ENCODE data around the gene SCAPER.

The SCAPER gene

GRCh38 chr15:76467136-76467535 is 438.0 kb downstream of the SCAPER start:
- TF ChIP-seq ZNF670 (tag by site-specific recombination; IDR thresholded peaks at IDR 0.05; ENCODE audit: low read depth) (no peak), REPIN1 (tag by site-specific recombination; IDR thresholded peaks at IDR 0.05; ENCODE audit: low read depth) (no peak), ZBTB48 (tag by site-specific recombination; IDR thresholded peaks at IDR 0.05) (no peak), ZNF548 (tag by site-specific recombination; IDR thresholded peaks at IDR 0.05) (no peak), ZNF112 (tag by site-specific recombination; IDR thresholded peaks at IDR 0.05) (no peak), YY2 (tag by site-specific recombination; IDR thresholded peaks at IDR 0.05) (no peak), ZNF830 (tag by site-specific recombination; IDR thresholded peaks at IDR 0.05; ENCODE audit: low read depth) (no peak)
- TF ChIP-seq, protein P1, sequence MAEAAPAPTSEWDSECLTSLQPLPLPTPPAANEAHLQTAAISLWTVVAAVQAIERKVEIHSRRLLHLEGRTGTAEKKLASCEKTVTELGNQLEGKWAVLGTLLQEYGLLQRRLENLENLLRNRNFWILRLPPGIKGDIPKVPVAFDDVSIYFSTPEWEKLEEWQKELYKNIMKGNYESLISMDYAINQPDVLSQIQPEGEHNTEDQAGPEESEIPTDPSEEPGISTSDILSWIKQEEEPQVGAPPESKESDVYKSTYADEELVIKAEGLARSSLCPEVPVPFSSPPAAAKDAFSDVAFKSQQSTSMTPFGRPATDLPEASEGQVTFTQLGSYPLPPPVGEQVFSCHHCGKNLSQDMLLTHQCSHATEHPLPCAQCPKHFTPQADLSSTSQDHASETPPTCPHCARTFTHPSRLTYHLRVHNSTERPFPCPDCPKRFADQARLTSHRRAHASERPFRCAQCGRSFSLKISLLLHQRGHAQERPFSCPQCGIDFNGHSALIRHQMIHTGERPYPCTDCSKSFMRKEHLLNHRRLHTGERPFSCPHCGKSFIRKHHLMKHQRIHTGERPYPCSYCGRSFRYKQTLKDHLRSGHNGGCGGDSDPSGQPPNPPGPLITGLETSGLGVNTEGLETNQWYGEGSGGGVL (tag by site-specific recombination; IDR thresholded peaks at IDR 0.05): no peak
- Histone ChIP-seq H3K27ac (ENCODE audit: extremely low read depth, low read depth, low read length) (no peak overlapping the region), H3K9me3 (ENCODE audit: control insufficient read depth, insufficient read depth, low read depth, low read length) (no peaks in the 10 kb centered on the region; the same call in 1 of the 2 replicates), H3K4me1 (ENCODE audit: control insufficient read depth, insufficient read depth, low read length) (no peaks in the 10 kb centered on the region), H3K36me3 (ENCODE audit: control insufficient read depth in 2 of 2, insufficient read depth in 1 of 2, low read length in 2 of 2) (no peaks in the 10 kb centered on the region; a peak in 1 of 3 replicates), H3K4me3 (ENCODE audit: low read depth, low read length) (no peak overlapping the region)
- ChIA-PET POLR2A (no interaction called here), CTCF (no interaction called here)

DNA sequence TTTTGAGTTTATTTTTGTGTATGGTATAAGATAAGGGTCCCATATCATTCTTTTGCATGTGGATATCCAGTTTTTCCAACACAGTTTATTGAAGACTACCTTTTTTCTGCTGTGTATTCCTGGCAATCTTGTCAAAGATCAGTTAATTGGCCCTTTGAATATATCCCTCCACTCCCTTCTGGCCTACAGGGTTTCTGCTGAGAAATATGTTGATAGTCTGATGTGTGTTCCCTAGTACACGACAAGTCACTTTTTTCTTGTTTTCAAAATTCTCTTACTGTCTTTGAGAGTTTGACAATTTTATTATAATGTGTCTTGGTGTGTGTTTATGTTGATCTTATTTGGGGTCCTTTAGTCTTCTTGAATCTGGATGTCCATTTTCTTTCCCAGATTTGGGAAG is 439.4 kb downstream of the SCAPER start:
- H3K4me1 ChIP-seq (ENCODE audit: control insufficient read depth, insufficient read depth, low read length): no peaks in the 10 kb centered on the region
- TF ChIP-seq TRIM28 (IDR thresholded peaks at IDR 0.05; ENCODE audit: borderline replicate concordance, low read length) (peak; percentile 54; the same call in 1 of the 2 replicates), ZNF514 (tag by site-specific recombination; IDR thresholded peaks at IDR 0.05) (no peak), ZNF791 (tag by site-specific recombination; IDR thresholded peaks at IDR 0.05) (peak; percentile 99), SETDB1 (IDR thresholded peaks at IDR 0.05; ENCODE audit: insufficient read length, low read length) (peak; percentile 64)
- H3K9me3 ChIP-seq (ENCODE audit: control insufficient read depth, insufficient read depth, low read depth, low read length): no peaks in the 10 kb centered on the region; the same call in 1 of the 2 replicates
- no peaks in the 10 kb centered on the region; a peak in 1 of 3 replicates for H3K36me3 ChIP-seq (ENCODE audit: control insufficient read depth in 2 of 2, insufficient read depth in 1 of 2, low read length in 2 of 2)
- no peak overlapping the region for H3K4me3 ChIP-seq (ENCODE audit: low read depth, low read length)
- H3K27ac ChIP-seq (ENCODE audit: extremely low read depth, low read depth, low read length): no peak overlapping the region
- CTCF ChIA-PET: no interaction called here
- POLR2A ChIA-PET: no interaction called here

DNA sequence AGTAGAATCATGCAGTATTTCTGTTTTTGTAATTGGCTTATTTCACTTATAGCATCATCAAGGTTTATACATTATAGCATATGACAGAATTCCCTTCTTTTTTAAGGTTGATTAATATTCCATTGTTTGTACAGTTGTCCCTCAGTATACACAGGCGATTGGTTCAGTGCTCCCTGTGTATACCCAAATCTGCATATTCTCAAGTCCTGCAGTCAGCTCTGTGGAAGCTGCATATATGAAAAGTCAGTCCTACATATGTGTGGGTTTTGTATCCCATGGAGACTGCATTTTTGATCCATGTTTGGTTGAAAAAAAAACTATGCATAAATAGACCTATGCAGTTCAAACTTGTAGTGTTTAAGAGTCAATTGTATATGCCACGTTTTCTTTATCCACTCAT is 440.9 kb downstream of the SCAPER start:
- H3K4me1 ChIP-seq (ENCODE audit: control insufficient read depth, insufficient read depth, low read length): no peaks in the 10 kb centered on the region
- H3K27ac ChIP-seq (ENCODE audit: extremely low read depth, low read depth, low read length): no peak overlapping the region
- POLR2A ChIA-PET: no interaction called here
- H3K36me3 ChIP-seq (ENCODE audit: control insufficient read depth in 2 of 2, insufficient read depth in 1 of 2, low read length in 2 of 2): no peaks in the 10 kb centered on the region; a peak in 1 of 3 replicates
- no peaks in the 10 kb centered on the region; the same call in 1 of the 2 replicates for H3K9me3 ChIP-seq (ENCODE audit: control insufficient read depth, insufficient read depth, low read depth, low read length)
- H3K4me3 ChIP-seq (ENCODE audit: low read depth, low read length): no peak overlapping the region
- CTCF ChIA-PET: interaction anchor here (0.6 kb wide), 2 partner anchors 202 to 395 kb away, joined by 3 read pairs; no protein-coding TSS in a partner anchor
- TF ChIP-seq ZFP3 (tag by site-specific recombination; IDR thresholded peaks at IDR 0.05; ENCODE audit: low read depth): no peak
- TF ChIP-seq ZNF24 (tag by site-specific recombination; IDR thresholded peaks at IDR 0.05): no peak
- no peak for TF ChIP-seq ZNF555 (tag by site-specific recombination; conservative IDR thresholded peaks at IDR 0.05)
- TF ChIP-seq ZEB2 (tag by site-specific recombination; IDR thresholded peaks at IDR 0.05): no peak
- no peak for TF ChIP-seq ZNF549 (tag by site-specific recombination; IDR thresholded peaks at IDR 0.05)
- no peak for TF ChIP-seq ZFHX2 (tag by site-specific recombination; conservative IDR thresholded peaks at IDR 0.05)
- no peak for TF ChIP-seq ZBTB8A (tag by site-specific recombination; IDR thresholded peaks at IDR 0.05)
- TF ChIP-seq ZNF518A (tag by site-specific recombination; conservative IDR thresholded peaks at IDR 0.05; ENCODE audit: low read depth): no peak
- no peak for TF ChIP-seq ZNF830 (tag by site-specific recombination; IDR thresholded peaks at IDR 0.05; ENCODE audit: low read depth)
- TF ChIP-seq ZNF488 (tag by site-specific recombination; IDR thresholded peaks at IDR 0.05): no peak

Data from HEK293 (cell line).